Astrocyte (in vitro differentiated cells and primary cell): Measurements from ENCODE around the gene DENND6A. TPM values are rescaled to one million over a fixed set of nuclear protein-coding genes. Genes with fewer than 3 reads are reported as not detected.
"Not testable (repeated sequence)": the region's sequence is repeated elsewhere in the genome, so short reads cannot be mapped to it uniquely, and the experiment has no call there.

Experiments used
- DNase-seq: peaks from one replicate; pipeline ENCODE4 v3.0.0-alpha.2; 2010; ENCODE audit warnings: low read depth
- FAIRE-seq: peaks from 2 replicates; lab custom pipeline; 2011; peaks lifted over from hg19 to GRCh38; lab: Jason Lieb, UNC
- H2AFZ ChIP-seq: 2 replicates; pipeline ENCODE4 v1.6.0; 2012; ENCODE audit warnings: low read depth, low read length, inconsistent platforms
- H3K27ac ChIP-seq: 2 replicates; pipeline ENCODE4 v1.5.1; 2011; ENCODE audit warnings: low read depth, low read length, inconsistent platforms
- H3K27me3 ChIP-seq: 2 replicates; pipeline ENCODE4 v1.6.0; 2011; ENCODE audit warnings: low read length, inconsistent platforms; ENCODE audit not compliant: insufficient read depth
- H3K36me3 ChIP-seq: 2 replicates; pipeline ENCODE4 v1.5.1; 2011; ENCODE audit warnings: low read length, inconsistent platforms; ENCODE audit not compliant: insufficient read depth
- H3K4me1 ChIP-seq: 2 replicates; pipeline ENCODE4 v1.5.1; 2011; ENCODE audit warnings: low read length, inconsistent platforms; ENCODE audit not compliant: insufficient read depth
- H3K4me2 ChIP-seq: 2 replicates; pipeline ENCODE4 v1.6.0; 2012; ENCODE audit warnings: low read length, inconsistent platforms
- H3K4me3 ChIP-seq: 2 replicates; pipeline ENCODE4 v1.5.1; 2011; ENCODE audit warnings: low read depth, mild to moderate bottlenecking, low read length, inconsistent platforms; ENCODE audit not compliant: insufficient read depth
- H3K79me2 ChIP-seq: 2 replicates; pipeline ENCODE4 v1.6.0; 2012; ENCODE audit warnings: mild to moderate bottlenecking, low read length, inconsistent platforms; ENCODE audit not compliant: insufficient read depth
- H3K9ac ChIP-seq: 2 replicates; pipeline ENCODE4 v1.6.0; 2012; ENCODE audit warnings: mild to moderate bottlenecking, low read length, inconsistent platforms
- H3K9me3 ChIP-seq: 2 replicates; pipeline ENCODE4 v1.5.1; 2012; ENCODE audit warnings: low read depth, mild to moderate bottlenecking, low read length, inconsistent platforms; ENCODE audit not compliant: insufficient read depth
- H4K20me1 ChIP-seq: 2 replicates; pipeline ENCODE4 v1.6.0; 2012; ENCODE audit warnings: low read length, inconsistent platforms; ENCODE audit not compliant: insufficient read depth
- H3K27ac Mint-ChIP-seq: one replicate; pipeline ENCODE4 v1.8.0; 2021; ENCODE audit warnings: mild to moderate bottlenecking, mixed read lengths; ENCODE audit not compliant: unreplicated experiment
- H3K27me3 Mint-ChIP-seq: one replicate; pipeline ENCODE4 v1.8.0; 2021; ENCODE audit warnings: low read depth, mixed read lengths; ENCODE audit not compliant: unreplicated experiment
- H3K36me3 Mint-ChIP-seq: one replicate; pipeline ENCODE4 v1.8.0; 2021; ENCODE audit warnings: low read depth, mixed read lengths; ENCODE audit not compliant: unreplicated experiment
- H3K4me1 Mint-ChIP-seq: one replicate; pipeline ENCODE4 v1.8.0; 2021; ENCODE audit warnings: low read depth, mixed read lengths; ENCODE audit not compliant: unreplicated experiment
- H3K4me3 Mint-ChIP-seq: one replicate; pipeline ENCODE4 v1.8.0; 2021; ENCODE audit warnings: mild to moderate bottlenecking, moderate library complexity, mixed read lengths; ENCODE audit not compliant: unreplicated experiment
- H3K9me3 Mint-ChIP-seq: one replicate; pipeline ENCODE4 v1.8.0; 2021; ENCODE audit warnings: mild to moderate bottlenecking, mixed read lengths; ENCODE audit not compliant: unreplicated experiment
- EZH2 ChIP-seq: IDR thresholded peaks from 2 replicates; pipeline ENCODE4 v1.6.1; 2012; ENCODE audit warnings: mild to moderate bottlenecking, low read length, inconsistent platforms; ENCODE audit not compliant: insufficient read depth
- total RNA-seq: library from RNA; stranded (reverse); gene quantifications from 2 replicates; pipeline ENCODE4 v1.2.1, GENCODE V29; 2021
- TF ChIP-seq, protein P1 (sequence below): IDR thresholded peaks from 2 replicates; pipeline ENCODE4 v1.5.1; 2011; ENCODE audit warnings: low read depth, mild to moderate bottlenecking, inconsistent platforms, low read length, moderate library complexity; ENCODE audit not compliant: insufficient read depth

DENND6A gene
- total RNA-seq, 1 donor from 2014 or later: 6.6 TPM

DNA sequence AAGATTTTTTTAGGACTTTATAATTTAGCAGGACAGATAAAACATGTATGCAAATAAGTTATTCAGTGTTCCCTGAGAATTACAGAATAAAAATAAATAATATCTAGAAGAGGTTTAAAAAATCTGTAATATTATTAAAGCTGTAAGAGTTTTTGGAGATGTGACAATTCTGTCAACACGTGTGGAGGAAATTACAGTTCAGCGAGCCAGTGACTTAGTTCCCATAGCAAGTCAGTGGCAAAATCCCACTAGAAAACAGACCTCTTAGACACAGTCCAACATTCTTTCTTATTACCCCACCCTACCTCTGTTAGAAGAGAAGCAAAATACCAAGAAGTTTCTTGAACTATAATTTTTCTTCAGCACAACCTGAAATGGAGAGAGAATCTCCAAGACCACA, 16.2 kb upstream of the DENND6A start:
- no peaks in the 10 kb centered on the region for H3K27me3 ChIP-seq
- no peaks in the 10 kb centered on the region for H3K9me3 ChIP-seq
- Mint-ChIP-seq H3K36me3 (no peaks in the 10 kb centered on the region), H3K27ac (no peak overlapping the region), H3K27me3 (no peaks in the 10 kb centered on the region), H3K4me1 (no peaks in the 10 kb centered on the region), H3K9me3 (peaks cover 6% of the 10 kb centered on the region), H3K4me3 (no peak overlapping the region)
- H3K79me2 ChIP-seq: no peaks in the 10 kb centered on the region
- no peak overlapping the region for H3K27ac ChIP-seq
- no peak overlapping the region for H2AFZ ChIP-seq
- H4K20me1 ChIP-seq: no peaks in the 10 kb centered on the region
- no peaks in the 10 kb centered on the region for H3K36me3 ChIP-seq
- H3K4me2 ChIP-seq: no peak overlapping the region
- H3K9ac ChIP-seq: no peak overlapping the region
- FAIRE-seq (no peak), DNase-seq (no peak)
- peaks cover 3% of the 10 kb centered on the region for H3K4me1 ChIP-seq
- H3K4me3 ChIP-seq: no peak overlapping the region
- no peak for TF ChIP-seq EZH2
- TF ChIP-seq, protein P1, sequence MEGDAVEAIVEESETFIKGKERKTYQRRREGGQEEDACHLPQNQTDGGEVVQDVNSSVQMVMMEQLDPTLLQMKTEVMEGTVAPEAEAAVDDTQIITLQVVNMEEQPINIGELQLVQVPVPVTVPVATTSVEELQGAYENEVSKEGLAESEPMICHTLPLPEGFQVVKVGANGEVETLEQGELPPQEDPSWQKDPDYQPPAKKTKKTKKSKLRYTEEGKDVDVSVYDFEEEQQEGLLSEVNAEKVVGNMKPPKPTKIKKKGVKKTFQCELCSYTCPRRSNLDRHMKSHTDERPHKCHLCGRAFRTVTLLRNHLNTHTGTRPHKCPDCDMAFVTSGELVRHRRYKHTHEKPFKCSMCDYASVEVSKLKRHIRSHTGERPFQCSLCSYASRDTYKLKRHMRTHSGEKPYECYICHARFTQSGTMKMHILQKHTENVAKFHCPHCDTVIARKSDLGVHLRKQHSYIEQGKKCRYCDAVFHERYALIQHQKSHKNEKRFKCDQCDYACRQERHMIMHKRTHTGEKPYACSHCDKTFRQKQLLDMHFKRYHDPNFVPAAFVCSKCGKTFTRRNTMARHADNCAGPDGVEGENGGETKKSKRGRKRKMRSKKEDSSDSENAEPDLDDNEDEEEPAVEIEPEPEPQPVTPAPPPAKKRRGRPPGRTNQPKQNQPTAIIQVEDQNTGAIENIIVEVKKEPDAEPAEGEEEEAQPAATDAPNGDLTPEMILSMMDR: no peak

DNA sequence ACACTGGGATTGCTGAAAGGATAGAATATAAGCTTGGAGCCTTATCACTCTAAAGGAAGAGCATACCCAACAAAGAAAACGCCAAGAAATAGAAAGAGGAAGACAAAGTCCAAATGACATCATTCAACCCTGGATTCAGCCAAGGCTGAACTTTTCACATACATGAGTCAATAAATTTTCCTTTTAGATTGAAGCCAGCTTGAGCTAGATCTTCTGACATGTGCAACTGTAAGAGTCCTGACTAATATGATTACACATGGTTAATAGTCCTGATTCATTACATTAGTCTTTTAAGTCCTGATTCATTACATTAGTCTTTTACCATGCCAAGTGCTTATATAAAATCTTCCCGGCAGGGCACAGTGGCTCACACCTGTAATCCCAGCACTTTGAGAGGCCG, 13.6 kb upstream of the DENND6A start:
- Histone ChIP-seq H2AFZ (no peak overlapping the region), H3K9ac (no peak overlapping the region), H4K20me1 (no peaks in the 10 kb centered on the region), H3K9me3 (no peaks in the 10 kb centered on the region), H3K27ac (no peak overlapping the region), H3K79me2 (no peaks in the 10 kb centered on the region), H3K4me1 (peaks cover 3% of the 10 kb centered on the region), H3K4me3 (no peak overlapping the region), H3K27me3 (no peaks in the 10 kb centered on the region), H3K4me2 (peak overlapping the region; percentile 34), H3K36me3 (no peaks in the 10 kb centered on the region)
- Mint-ChIP-seq H3K4me1 (no peaks in the 10 kb centered on the region), H3K36me3 (no peaks in the 10 kb centered on the region), H3K9me3 (peaks cover 6% of the 10 kb centered on the region), H3K4me3 (no peak overlapping the region), H3K27me3 (no peaks in the 10 kb centered on the region), H3K27ac (no peak overlapping the region)
- TF ChIP-seq EZH2: no peak
- TF ChIP-seq, protein P1: no peak
- peak; percentile 17 for FAIRE-seq
- peak; percentile 83 for DNase-seq

DNA sequence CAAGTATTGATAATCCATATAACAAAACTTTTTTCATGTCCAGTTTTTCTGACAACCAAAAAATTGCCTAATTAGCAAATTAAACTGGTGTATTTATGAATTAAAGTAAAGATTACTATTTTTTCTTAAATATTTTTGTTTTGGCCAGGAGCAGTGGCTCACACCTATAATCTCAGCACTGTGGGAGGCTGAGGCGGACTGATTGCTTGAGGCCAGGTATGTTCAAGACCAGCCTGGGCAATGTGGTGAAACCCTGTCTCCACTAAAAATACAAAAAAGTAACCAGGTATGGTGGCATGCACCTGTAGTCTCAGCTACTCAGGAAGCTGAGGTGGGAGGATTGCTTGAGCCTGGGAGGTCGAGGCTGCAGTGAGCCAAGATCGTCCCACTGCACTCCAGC, 12.5 kb upstream of the DENND6A start:
- not testable (repeated sequence) for H3K9me3 Mint-ChIP-seq, H3K27ac ChIP-seq, H3K4me1 Mint-ChIP-seq, H3K9ac ChIP-seq, H3K27ac Mint-ChIP-seq, H3K36me3 Mint-ChIP-seq, H3K27me3 ChIP-seq, H3K79me2 ChIP-seq, H3K4me3 Mint-ChIP-seq, H3K4me2 ChIP-seq, FAIRE-seq, H3K36me3 ChIP-seq, H3K27me3 Mint-ChIP-seq, DNase-seq, H3K4me1 ChIP-seq, H3K9me3 ChIP-seq, H4K20me1 ChIP-seq, H3K4me3 ChIP-seq, H2AFZ ChIP-seq
